ENCODE results near the gene GTF2F1. TPM values are rescaled to one million over a fixed set of nuclear protein-coding genes. Genes with fewer than 3 reads are reported as not detected.

GTF2F1 gene
- total RNA-seq, 1 experiment from 2014 or later = 43.8 TPM

DNA sequence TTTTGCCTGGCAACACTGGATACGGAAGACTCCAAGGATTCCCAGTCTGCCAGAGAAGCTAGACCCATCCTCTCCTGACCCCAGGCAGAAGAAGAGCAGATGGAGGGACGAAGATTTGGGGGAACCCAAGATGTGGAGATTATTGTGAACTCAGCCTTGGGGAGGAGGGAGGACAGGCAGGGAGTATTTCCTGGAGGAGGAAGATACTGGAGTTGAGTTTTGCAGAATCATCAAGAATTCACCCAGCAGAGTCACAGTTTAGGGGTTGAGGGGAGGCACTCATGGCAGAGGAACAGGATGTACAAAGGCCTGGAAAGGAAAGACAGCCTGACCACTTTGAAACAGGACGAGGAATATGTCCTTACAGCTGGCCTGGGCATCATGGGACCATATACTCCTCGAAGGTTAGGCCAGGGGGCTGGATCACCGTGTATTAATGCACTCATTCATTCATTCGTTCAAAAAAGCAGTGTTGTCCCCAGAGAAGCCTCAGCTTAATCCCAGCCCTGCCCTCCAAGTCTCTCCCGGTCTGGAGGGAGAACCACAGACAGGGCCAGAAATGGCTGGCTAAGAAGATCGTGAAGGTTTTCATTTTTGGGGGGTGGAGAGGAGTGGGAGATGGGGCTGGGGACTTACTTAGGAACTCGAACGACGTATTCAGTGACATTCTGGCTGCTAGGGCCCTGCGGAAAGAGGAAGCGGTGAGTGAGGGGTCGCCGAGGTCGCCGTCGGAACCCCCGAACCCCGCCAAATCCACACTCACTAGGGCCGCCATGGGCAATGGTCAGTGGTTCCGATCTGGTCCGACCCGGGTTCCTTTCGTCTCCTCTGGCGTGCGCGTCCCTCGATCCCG, 517 bp downstream of the GTF2F1 start:
- H3K27ac ChIP-seq = peak overlapping the region; percentile 65
- DNase-seq = no peak
- 0 out of 2 replicates have a peak, but pooled peaks cover 3% of the 10 kb centered on the region for H3F3A ChIP-seq (ENCODE audit: insufficient read depth, low read depth)
- POLR2A ChIA-PET (ENCODE audit: unreplicated experiment) = interaction anchor here (0.6 kb wide), 1 partner anchor 489 kb away, joined by 3 read pairs; the partner anchor contains the start of gene NDUFA11
- H3K27me3 ChIP-seq (ENCODE audit: insufficient read depth, low read depth) = no peaks in the 10 kb centered on the region
- no peaks in the 10 kb centered on the region for H3K9me3 ChIP-seq (ENCODE audit: insufficient read depth, low read depth)
- CTCF ChIA-PET = no interaction called here
- peaks cover 15% of the 10 kb centered on the region for H3K79me2 ChIP-seq (ENCODE audit: low read depth)
- H3K4me1 ChIP-seq (replicated peaks; ENCODE audit: insufficient read depth) = peaks cover 5% of the 10 kb centered on the region
- H4K20me1 ChIP-seq (ENCODE audit: insufficient read depth) = no peaks in the 10 kb centered on the region
- no peaks in the 10 kb centered on the region for H3K36me3 ChIP-seq (ENCODE audit: low read depth)
- TF ChIP-seq EZH2 (IDR thresholded peaks at IDR 0.05; ENCODE audit: low read depth) (no peak), CTCF (conservative IDR thresholded peaks at IDR 0.05) (no peak; the same call in 1 of the 2 replicates)
- intact Hi-C loops (cut with micrococcal nuclease; ENCODE audit: unreplicated experiment) = loop anchor here (1.0 kb wide), 2 partner anchors 19 to 33 kb away; no protein-coding TSS in a partner anchor
- peak overlapping the region; percentile 99 for H2AFZ ChIP-seq
- H3K9me2 ChIP-seq (ENCODE audit: insufficient read depth) = no peaks in the 10 kb centered on the region
- TSS peak; percentile 60 for BruUV-seq (replicated peaks)
- peak overlapping the region; percentile 94 for H3K4me3 ChIP-seq
- peak overlapping the region; percentile 87 for H3K4me2 ChIP-seq

DNA sequence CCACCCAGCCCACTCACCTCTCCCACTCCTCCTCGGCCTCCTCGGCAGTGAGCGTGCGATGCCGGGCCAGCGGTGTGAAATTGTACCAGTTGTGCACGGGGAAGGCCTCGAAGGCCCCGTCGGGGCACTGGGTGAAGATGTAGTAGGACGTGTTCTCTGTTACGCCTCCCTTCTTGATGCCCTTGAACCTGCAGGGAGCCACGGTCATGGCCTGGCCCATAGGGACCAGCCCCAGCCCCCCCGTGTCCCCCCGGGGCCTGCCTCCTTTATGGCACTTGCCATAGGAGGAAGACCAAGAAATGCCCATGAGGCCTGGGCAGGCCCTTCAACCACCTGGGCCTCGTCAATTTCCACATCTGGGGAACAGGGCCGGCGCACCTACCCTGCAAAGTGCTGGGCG, 5.6 kb downstream of the GTF2F1 start:
- intact Hi-C loops (cut with micrococcal nuclease; ENCODE audit: unreplicated experiment) = no loop called here
- POLR2A ChIA-PET (ENCODE audit: unreplicated experiment) = no interaction called here
- CTCF ChIA-PET = no interaction called here
- H3K9me2 ChIP-seq (ENCODE audit: insufficient read depth) = no peaks in the 10 kb centered on the region
- no peaks in the 10 kb centered on the region for H3F3A ChIP-seq (ENCODE audit: insufficient read depth, low read depth)
- no peak for DNase-seq
- no peak overlapping the region for H3K27ac ChIP-seq
- H3K4me3 ChIP-seq = no peak overlapping the region
- no TSS peak for BruUV-seq (replicated peaks)
- peaks cover 9% of the 10 kb centered on the region for H3K79me2 ChIP-seq (ENCODE audit: low read depth)
- no peaks in the 10 kb centered on the region for H3K9me3 ChIP-seq (ENCODE audit: insufficient read depth, low read depth)
- H4K20me1 ChIP-seq (ENCODE audit: insufficient read depth) = no peaks in the 10 kb centered on the region
- H2AFZ ChIP-seq = no peak overlapping the region
- H3K36me3 ChIP-seq (ENCODE audit: low read depth) = no peaks in the 10 kb centered on the region
- H3K4me1 ChIP-seq (replicated peaks; ENCODE audit: insufficient read depth) = peaks cover 5% of the 10 kb centered on the region
- TF ChIP-seq EZH2 (IDR thresholded peaks at IDR 0.05; ENCODE audit: low read depth) = no peak
- no peak overlapping the region for H3K4me2 ChIP-seq
- no peaks in the 10 kb centered on the region for H3K27me3 ChIP-seq (ENCODE audit: insufficient read depth, low read depth)

- H3K4me2 ChIP-seq = no peak overlapping the region
- H2AFZ ChIP-seq = no peak overlapping the region
- no peaks in the 10 kb centered on the region for H3K36me3 ChIP-seq (ENCODE audit: low read depth)
- ChIA-PET POLR2A (ENCODE audit: unreplicated experiment) (no interaction called here), CTCF (no interaction called here)
- no TSS peak for BruUV-seq (replicated peaks)
- no peaks in the 10 kb centered on the region for H3F3A ChIP-seq (ENCODE audit: insufficient read depth, low read depth)
- no peaks in the 10 kb centered on the region for H3K79me2 ChIP-seq (ENCODE audit: low read depth)
- no peak overlapping the region for H3K27ac ChIP-seq
- TF ChIP-seq EZH2 (IDR thresholded peaks at IDR 0.05; ENCODE audit: low read depth) = no peak
- TF ChIP-seq CTCF (conservative IDR thresholded peaks at IDR 0.05) = no peak
- no peaks in the 10 kb centered on the region for H3K27me3 ChIP-seq (ENCODE audit: insufficient read depth, low read depth)
- no peaks in the 10 kb centered on the region for H3K9me2 ChIP-seq (ENCODE audit: insufficient read depth)
- H3K4me1 ChIP-seq (replicated peaks; ENCODE audit: insufficient read depth) = no peaks in the 10 kb centered on the region
- H3K4me3 ChIP-seq = no peak overlapping the region
- no peaks in the 10 kb centered on the region for H3K9me3 ChIP-seq (ENCODE audit: insufficient read depth, low read depth)
- DNase-seq = no peak
- intact Hi-C loops (cut with micrococcal nuclease; ENCODE audit: unreplicated experiment) = no loop called here
- no peaks in the 10 kb centered on the region for H4K20me1 ChIP-seq (ENCODE audit: insufficient read depth)
Measured at GRCh38 chr19:6384381-6384780, 8.6 kb downstream of the GTF2F1 start.

Measured in PC-9 (cell line).